Smooth muscle cell (in vitro differentiated cells): ENCODE measurements around the gene CAMK2B. TPM values are rescaled to one million over a fixed set of nuclear protein-coding genes. Genes with fewer than 3 reads are reported as not detected.

Experiments
- DNase-seq: peaks from one replicate; lab custom pipeline; 2025; ENCODE audit not compliant: unreplicated experiment; lab: John Stamatoyannopoulos, UW
- H2AFZ ChIP-seq: fragments of 200-600 bp; sonication (generic); 2 replicates; pipeline ENCODE4 v1.6.0; 2016; ENCODE audit warnings: antibody characterized with exemption, low read depth, mild to moderate bottlenecking
- H3F3A ChIP-seq: fragments of 200-600 bp; sonication (generic); 2 replicates; pipeline ENCODE4 v1.6.0; 2017; ENCODE audit warnings: antibody characterized with exemption, low read depth
- H3K27ac ChIP-seq: fragments of 200-600 bp; sonication (generic); 2 replicates; pipeline ENCODE4 v1.5.1; 2016; ENCODE audit warnings: low read depth, mild to moderate bottlenecking
- H3K27me3 ChIP-seq: fragments of 200-600 bp; sonication (generic); 2 replicates; pipeline ENCODE4 v1.6.1; 2016; ENCODE audit warnings: low read depth, mild to moderate bottlenecking
- H3K36me3 ChIP-seq: fragments of 200-600 bp; sonication (generic); 2 replicates; pipeline ENCODE4 v1.5.1; 2016; ENCODE audit warnings: low read depth
- H3K4me1 ChIP-seq: fragments of 200-600 bp; sonication (generic); 2 replicates; pipeline ENCODE4 v1.5.1; 2016; ENCODE audit warnings: low read depth
- H3K4me2 ChIP-seq: fragments of 200-600 bp; sonication (generic); 2 replicates; pipeline ENCODE4 v1.6.0; 2016; ENCODE audit warnings: mild to moderate bottlenecking
- H3K4me3 ChIP-seq: fragments of 200-600 bp; sonication (generic); 2 replicates; pipeline ENCODE4 v1.5.1; 2016; ENCODE audit warnings: mild to moderate bottlenecking
- H3K79me2 ChIP-seq: fragments of 200-600 bp; sonication (generic); 2 replicates; pipeline ENCODE4 v1.6.0; 2016; ENCODE audit warnings: low read depth, mild to moderate bottlenecking
- H3K9ac ChIP-seq: fragments of 200-600 bp; sonication (generic); 2 replicates; pipeline ENCODE4 v1.6.0; 2016; ENCODE audit warnings: low read depth
- H3K9me3 ChIP-seq: fragments of 200-600 bp; sonication (generic); replicated peaks from 2 replicates; pipeline ENCODE4 v1.5.1; 2016; ENCODE audit warnings: low read depth
- H4K20me1 ChIP-seq: fragments of 200-600 bp; sonication (generic); 2 replicates; pipeline ENCODE4 v1.6.0; 2016; ENCODE audit warnings: low read depth
- WGBS: methylation state at CpG from one replicate; pipeline ENCODE4 v1.1.7; 2016; ENCODE audit warnings: low lambda C conversion rate; 5-methylcytosine and 5-hydroxymethylcytosine counted together
- polyA plus RNA-seq: library from polyadenylated mRNA; unstranded; fragments of >200 nt; fragmentation: Nextera tagmentation; extraction: Ambion mirVana; gene quantifications from 2 replicates; pipeline ENCODE4 v1.2.1, GENCODE V29; 2016
- total RNA-seq: library from RNA; depleted of rRNA; stranded (reverse); fragments of >200 nt; gene quantifications from 2 replicates; pipeline ENCODE4 v1.2.3, GENCODE V29; 2014
- TF ChIP-seq, protein P1 (sequence below): fragments of 200-600 bp; sonication (generic); IDR thresholded peaks from 2 replicates; pipeline ENCODE4 v1.5.1; 2017; ENCODE audit warnings: borderline replicate concordance, mild to moderate bottlenecking, antibody characterized with exemption; ENCODE audit not compliant: insufficient read depth, poor library complexity, severe bottlenecking

Gene CAMK2B
- total and polyA plus RNA-seq, 2 experiments from 2014 or later: not detected

DNA sequence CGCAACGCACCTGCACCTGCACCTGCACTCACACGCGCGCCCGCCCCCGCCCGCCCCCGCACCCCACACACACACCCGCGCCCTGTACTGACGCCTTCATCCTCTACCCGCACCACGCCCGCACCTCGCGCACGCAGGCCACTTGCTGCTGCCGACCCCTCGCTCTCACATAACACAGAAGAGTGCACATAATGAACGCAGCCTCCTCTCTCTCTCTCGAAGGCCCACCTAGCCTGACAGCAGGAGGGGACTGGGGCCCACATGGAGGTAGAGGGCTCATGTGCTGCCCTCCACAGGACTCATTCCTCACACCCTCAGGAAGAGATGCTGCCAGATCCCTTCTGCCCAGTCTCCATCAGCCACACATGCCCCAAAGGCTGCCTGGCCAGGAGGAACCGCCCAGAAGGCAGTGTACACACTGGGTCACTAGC lies 432 bp upstream of the CAMK2B start:
- Histone ChIP-seq H3F3A (no peaks in the 10 kb centered on the region), H4K20me1 (no peaks in the 10 kb centered on the region), H3K4me1 (no peaks in the 10 kb centered on the region), H3K4me3 (peak overlapping the region; percentile 16), H3K4me2 (peak overlapping the region; percentile 36), H3K27me3 (peaks cover 60% of the 10 kb centered on the region), H3K9ac (no peak overlapping the region), H2AFZ (no peak overlapping the region), H3K9me3 (no peaks in the 10 kb centered on the region), H3K27ac (no peak overlapping the region), H3K36me3 (no peaks in the 10 kb centered on the region), H3K79me2 (no peaks in the 10 kb centered on the region)
- WGBS: 9% methylated on average over 15 of the region's 23 CpGs
- TF ChIP-seq, protein P1, sequence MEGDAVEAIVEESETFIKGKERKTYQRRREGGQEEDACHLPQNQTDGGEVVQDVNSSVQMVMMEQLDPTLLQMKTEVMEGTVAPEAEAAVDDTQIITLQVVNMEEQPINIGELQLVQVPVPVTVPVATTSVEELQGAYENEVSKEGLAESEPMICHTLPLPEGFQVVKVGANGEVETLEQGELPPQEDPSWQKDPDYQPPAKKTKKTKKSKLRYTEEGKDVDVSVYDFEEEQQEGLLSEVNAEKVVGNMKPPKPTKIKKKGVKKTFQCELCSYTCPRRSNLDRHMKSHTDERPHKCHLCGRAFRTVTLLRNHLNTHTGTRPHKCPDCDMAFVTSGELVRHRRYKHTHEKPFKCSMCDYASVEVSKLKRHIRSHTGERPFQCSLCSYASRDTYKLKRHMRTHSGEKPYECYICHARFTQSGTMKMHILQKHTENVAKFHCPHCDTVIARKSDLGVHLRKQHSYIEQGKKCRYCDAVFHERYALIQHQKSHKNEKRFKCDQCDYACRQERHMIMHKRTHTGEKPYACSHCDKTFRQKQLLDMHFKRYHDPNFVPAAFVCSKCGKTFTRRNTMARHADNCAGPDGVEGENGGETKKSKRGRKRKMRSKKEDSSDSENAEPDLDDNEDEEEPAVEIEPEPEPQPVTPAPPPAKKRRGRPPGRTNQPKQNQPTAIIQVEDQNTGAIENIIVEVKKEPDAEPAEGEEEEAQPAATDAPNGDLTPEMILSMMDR: no peak
- no peak for DNase-seq

DNA sequence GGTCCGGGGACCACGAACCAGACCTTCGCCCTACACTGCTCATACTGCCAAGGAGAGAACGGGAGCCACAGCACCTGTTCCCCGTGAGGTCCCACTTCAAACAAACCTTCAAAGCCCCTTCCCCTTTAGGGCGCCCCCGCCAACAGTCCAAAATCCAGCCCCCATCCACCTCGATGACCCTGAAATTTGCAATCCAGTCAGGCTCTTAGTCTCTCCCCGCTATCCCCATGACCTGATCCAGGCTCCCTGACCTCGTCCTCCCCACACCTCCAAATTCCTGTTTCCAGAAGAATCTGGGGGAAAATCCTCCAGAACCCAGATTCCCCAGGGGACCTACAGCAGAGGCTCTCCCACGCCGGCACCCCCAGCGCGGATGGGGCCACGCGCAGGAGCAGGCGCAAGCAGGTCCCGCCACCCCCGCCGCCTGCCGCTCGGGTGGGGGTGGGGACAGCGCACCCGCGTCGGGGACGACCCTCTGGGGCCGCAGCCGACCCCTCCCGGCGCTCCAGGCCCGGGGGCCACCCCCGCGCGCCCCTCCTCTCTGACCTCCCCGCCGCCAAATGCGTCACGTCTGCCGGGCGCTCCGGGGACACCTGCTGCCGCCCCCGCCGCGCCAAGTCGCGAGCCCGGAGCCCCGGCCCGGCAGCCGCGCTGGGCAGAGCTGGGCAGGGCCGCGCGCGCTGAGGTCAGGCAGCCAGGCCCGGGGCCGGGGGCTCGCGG lies 753 bp downstream of the CAMK2B start:
- no peak overlapping the region for H2AFZ ChIP-seq
- H3K4me3 ChIP-seq: no peak overlapping the region
- no peaks in the 10 kb centered on the region for H3K9me3 ChIP-seq
- H3K79me2 ChIP-seq: no peaks in the 10 kb centered on the region
- H3K27ac ChIP-seq: no peak overlapping the region
- no peak for DNase-seq
- H3K36me3 ChIP-seq: no peaks in the 10 kb centered on the region
- H4K20me1 ChIP-seq: no peaks in the 10 kb centered on the region
- TF ChIP-seq, protein P1: no peak
- no peak overlapping the region for H3K9ac ChIP-seq
- peak overlapping the region; percentile 78 for H3K4me2 ChIP-seq
- H3K4me1 ChIP-seq: no peaks in the 10 kb centered on the region
- H3F3A ChIP-seq: no peaks in the 10 kb centered on the region
- H3K27me3 ChIP-seq: peaks cover 67% of the 10 kb centered on the region
- 15% methylated on average over 31 of the region's 61 CpGs for WGBS

DNA sequence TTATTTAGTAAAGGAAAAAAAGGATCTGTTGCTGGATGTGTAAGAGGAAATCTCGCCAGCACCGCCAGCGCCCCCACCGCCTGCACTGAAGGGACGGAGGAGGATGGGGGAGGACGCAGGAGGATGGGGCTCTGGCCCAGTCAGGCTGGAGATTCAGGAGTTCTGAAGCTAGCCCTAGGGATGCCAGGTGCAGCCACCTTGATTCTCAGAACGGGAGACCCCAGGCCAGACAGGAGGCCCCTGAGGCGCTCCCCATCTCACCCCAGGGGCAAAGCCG lies 1.3 kb downstream of the CAMK2B start:
- Histone ChIP-seq H3K27me3 (peaks cover 72% of the 10 kb centered on the region), H3K4me1 (no peaks in the 10 kb centered on the region), H4K20me1 (no peaks in the 10 kb centered on the region), H3K9ac (no peak overlapping the region), H3K9me3 (no peaks in the 10 kb centered on the region), H3K27ac (no peak overlapping the region), H3F3A (no peaks in the 10 kb centered on the region), H3K36me3 (no peaks in the 10 kb centered on the region), H3K79me2 (no peaks in the 10 kb centered on the region), H2AFZ (no peak overlapping the region), H3K4me2 (no peak overlapping the region), H3K4me3 (no peak overlapping the region)
- no peak for DNase-seq
- WGBS: 28% methylated on average over 9 of the region's 9 CpGs
- TF ChIP-seq, protein P1: no peak
